ENCODE data around the gene ABTB2. TPM values are rescaled to one million over a fixed set of nuclear protein-coding genes. Genes with fewer than 3 reads are reported as not detected.

ABTB2 gene
- total and polyA plus RNA-seq, 9 of the 15 experiments (the other 6 are each of a cell fraction or from before 2014, with no cell fraction given), result 0.03 to 0.18 (median 0.12) TPM; not detected in 2

- H4K20me1 ChIP-seq (replicated peaks; ENCODE audit: control insufficient read depth, insufficient read depth, low read length), result no peaks in the 10 kb centered on the region
- H3K27ac ChIP-seq (ENCODE audit: extremely low read depth, low read depth, low read length), result no peak overlapping the region
- POLR2A ChIA-PET, result interaction anchor here (0.8 to 1.3 kb wide), 4 partner anchors 9 to 92 kb away, joined by 3 to 6 read pairs (median 4); no protein-coding TSS in a partner anchor
- H3K4me2 ChIP-seq (ENCODE audit: insufficient read depth, low read length), result peak overlapping the region; percentile 36; the same call in 1 of the 2 replicates
- peaks cover 6 to 30% of the 10 kb centered on the region in 2 experiments for H3K27me3 ChIP-seq (ENCODE audit: control insufficient read depth in 2 of 2, insufficient read depth in 2 of 2, low read length in 2 of 2)
- no peaks in the 10 kb centered on the region for H3K79me2 ChIP-seq (ENCODE audit: control insufficient read depth, insufficient read depth, low read length)
- DNase-seq (ENCODE audit: extremely low read depth in 1 of 4, low spot score in 3 of 4) (peak in 3 of 4 experiments; percentile 27 to 50 (median 50)), FAIRE-seq (peak; percentile 44), ATAC-seq (peak; percentile 71)
- no peaks in the 10 kb centered on the region for H3K36me3 ChIP-seq (ENCODE audit: control insufficient read depth, insufficient read depth, low read length)
- peaks cover 0 to 6% of the 10 kb centered on the region in 2 experiments; a peak in 1 of 5 replicates for H3K4me1 ChIP-seq (replicated peaks in 1 of 2; ENCODE audit: control insufficient read depth in 2 of 2, insufficient read depth in 2 of 2, low read length in 2 of 2)
- no peak overlapping the region; the same call in 1 of the 2 replicates for H2AFZ ChIP-seq (ENCODE audit: low read depth, low read length)
- no TSS peak for BruUV-seq (replicated peaks)
- H3K9me3 ChIP-seq (replicated peaks; ENCODE audit: control insufficient read depth, insufficient read depth, low read depth, low read length), result no peaks in the 10 kb centered on the region
- no peak overlapping the region for H3K9ac ChIP-seq (ENCODE audit: insufficient read depth in 1 of 2, low read depth in 2 of 2, low read length in 2 of 2)
- H3K9me1 ChIP-seq (ENCODE audit: control insufficient read depth, insufficient read depth, low read length), result no peaks in the 10 kb centered on the region
- intact Hi-C loops (cut with micrococcal nuclease) (no loop called here), in situ Hi-C loops (cut with MboI) (no loop called here)
- no peak overlapping the region for H3K4me3 ChIP-seq
- WGBS (ENCODE audit: insufficient coverage, low coverage, missing lambda C conversion rate), result 18% methylated on average over 10 of the region's 10 CpGs
- CTCF ChIA-PET (ENCODE audit: low intra/inter-chr PET ratio), result no interaction called here
- TF ChIP-seq FOSL1 (tag; conservative IDR thresholded peaks at IDR 0.05), result 0 out of 2 replicates have a peak, but pooled peaks have one; percentile 22
- no peak for TF ChIP-seq MYBL2 (IDR thresholded peaks at IDR 0.05; ENCODE audit: low read depth)
- 0 out of 2 replicates have a peak, but pooled peaks have one; percentile 41 for TF ChIP-seq MYBL2 (CRISPR knock-in tag; IDR thresholded peaks at IDR 0.05; ENCODE audit: borderline replicate concordance)
- peak; percentile 48; the same call in 1 of the 2 replicates for TF ChIP-seq PBX2 (CRISPR knock-in tag; IDR thresholded peaks at IDR 0.05; ENCODE audit: low read depth)
- TF ChIP-seq PBX2 (tag; conservative IDR thresholded peaks at IDR 0.05; ENCODE audit: low read depth), result peak; percentile 81
- no peak for TF ChIP-seq RB1 (IDR thresholded peaks at IDR 0.05; ENCODE audit: low read depth)
- TF ChIP-seq PKNOX1 (IDR thresholded peaks at IDR 0.05), result peak; percentile 97
- TF ChIP-seq RBM25 (IDR thresholded peaks at IDR 0.05; ENCODE audit: low read depth, low read length, severe bottlenecking), result peak; percentile 98
- TF ChIP-seq SPI1 (IDR thresholded peaks at IDR 0.05; ENCODE audit: borderline replicate concordance, low read depth, low read length), result 0 out of 2 replicates have a peak, but pooled peaks have one; percentile 22
- TF ChIP-seq BCOR (IDR thresholded peaks at IDR 0.05), result peak; percentile 94
- no peak for TF ChIP-seq ATF2 (CRISPR knock-in tag; IDR thresholded peaks at IDR 0.05)
- TF ChIP-seq ADNP (tag; IDR thresholded peaks at IDR 0.05), result peak; percentile 82
- TF ChIP-seq E2F1 (CRISPR knock-in tag; IDR thresholded peaks at IDR 0.05), result no peak
- no peak for TF ChIP-seq C11orf30 (IDR thresholded peaks at IDR 0.05; ENCODE audit: low read depth)
- TF ChIP-seq CREM (IDR thresholded peaks at IDR 0.05; ENCODE audit: low read depth), result no peak
Observed at GRCh38 chr11:34250732-34251588, 106.8 kb downstream of the ABTB2 start.

Data from K562 (cell line).